GM12891 (cell line): ENCODE results near the gene TSKU.
"Not testable (repeated sequence)": the region's sequence is repeated elsewhere in the genome, so short reads cannot be mapped to it uniquely, and the experiment has no call there.

Experiments
- DNase-seq: peaks from one replicate; pipeline ENCODE4 v3.0.0; 2011; ENCODE audit warnings: low spot score; ENCODE audit not compliant: insufficient read length
- FAIRE-seq: peaks from 2 replicates; lab custom pipeline; 2011; peaks lifted over from hg19 to GRCh38; lab: Jason Lieb, UNC
- PAX5 ChIP-seq: IDR thresholded peaks from 2 replicates; pipeline ENCODE4 v1.6.1; 2011; ENCODE audit warnings: low read length, moderate library complexity, mild to moderate bottlenecking; ENCODE audit not compliant: insufficient read depth, severe bottlenecking
- POLR2A ChIP-seq: IDR thresholded peaks from 2 replicates; pipeline ENCODE4 v1.6.1; 2011; ENCODE audit warnings: low read depth, low read length, control low read depth
- POLR2AphosphoS5 ChIP-seq: IDR thresholded peaks from 2 replicates; pipeline ENCODE4 v1.6.1; 2011; ENCODE audit warnings: low read depth, low read length, control low read depth
- POU2F2 ChIP-seq: IDR thresholded peaks from 2 replicates; pipeline ENCODE4 v1.6.1; 2011; ENCODE audit warnings: low read depth, mild to moderate bottlenecking, control low read depth, low read length, moderate library complexity
- SPI1 ChIP-seq: IDR thresholded peaks from 2 replicates; pipeline ENCODE4 v1.6.1; 2011; ENCODE audit warnings: low read depth, low read length, control low read depth
- TAF1 ChIP-seq: IDR thresholded peaks from 2 replicates; pipeline ENCODE4 v1.6.1; 2011; ENCODE audit warnings: low read depth, low read length, control low read depth

TSKU gene

DNA sequence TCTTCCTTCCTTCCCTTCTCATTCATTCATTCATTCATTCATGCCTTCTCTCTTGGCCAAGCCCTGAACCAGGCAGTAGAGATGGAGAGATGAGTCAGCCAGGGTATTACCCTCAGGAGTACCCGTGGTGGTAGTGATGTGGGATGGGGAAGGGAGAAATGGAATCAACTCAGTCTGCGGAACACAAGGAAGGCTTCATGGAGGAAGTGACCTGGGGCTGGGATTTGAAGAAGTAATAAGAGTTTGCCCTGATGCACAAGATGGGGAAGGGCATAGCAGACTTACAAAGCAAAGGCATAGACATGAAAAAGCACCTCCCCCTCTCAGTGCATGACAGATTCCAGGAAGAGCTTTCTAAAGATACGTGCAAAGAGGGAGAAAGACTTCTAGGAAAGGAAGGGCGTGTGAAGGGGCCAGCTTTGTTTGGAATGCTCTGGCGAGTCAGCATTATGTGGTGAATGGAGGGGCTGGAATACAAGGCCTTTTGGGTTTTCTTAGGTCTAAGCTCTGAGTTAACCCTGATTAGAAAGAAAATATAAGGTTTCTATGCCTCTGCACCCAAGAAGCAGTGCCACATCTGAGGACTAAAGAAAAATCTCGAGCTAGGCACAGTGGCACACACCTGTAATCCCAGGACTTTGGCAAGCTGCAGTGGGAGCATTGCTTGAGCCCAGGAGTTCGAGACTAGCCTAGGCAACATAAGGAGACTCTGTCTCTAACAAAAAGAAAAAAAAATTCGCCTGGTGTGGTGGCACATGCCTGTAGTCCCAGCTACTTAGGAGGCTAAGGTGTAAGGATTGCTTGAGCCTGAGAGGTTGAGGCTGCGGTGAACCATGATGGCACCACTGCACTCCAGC is 41.2 kb downstream of the TSKU start:
- DNase-seq (no peak), FAIRE-seq (no peak)
- TF ChIP-seq PAX5 (no peak), SPI1 (no peak), POLR2AphosphoS5 (no peak), POU2F2 (no peak), POLR2A (no peak), TAF1 (no peak)

GRCh38 chr11:76824980-76825725 is 42.0 kb downstream of the TSKU start:
- no peak for DNase-seq
- TF ChIP-seq TAF1 = no peak
- TF ChIP-seq PAX5 = no peak
- no peak for TF ChIP-seq SPI1
- TF ChIP-seq POLR2AphosphoS5 = no peak
- no peak for TF ChIP-seq POLR2A
- FAIRE-seq = no peak

- peak; percentile 29; the same call in 1 of the 2 replicates for TF ChIP-seq SPI1
- no peak for TF ChIP-seq POLR2AphosphoS5
- DNase-seq (no peak), FAIRE-seq (no peak)
Measured at GRCh38 chr11:76825726-76826396, 42.7 kb downstream of the TSKU start.

DNA sequence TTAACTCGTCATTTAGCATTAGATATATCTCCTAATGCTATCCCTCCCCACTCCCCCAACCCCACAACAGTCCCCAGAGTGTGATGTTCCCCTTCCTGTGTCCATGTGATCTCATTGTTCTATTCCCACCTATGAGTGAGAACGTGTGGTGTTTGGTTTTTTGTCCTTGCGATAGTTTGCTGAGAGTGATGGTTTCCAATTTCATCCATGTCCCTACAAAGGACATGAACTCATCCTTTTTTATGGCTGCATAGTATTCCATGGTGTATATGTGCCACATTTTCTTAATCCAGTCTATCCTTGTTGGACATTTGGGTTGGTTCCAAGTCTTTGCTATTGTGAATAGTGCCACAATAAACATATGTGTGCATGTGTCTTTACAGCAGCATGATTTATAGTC is 43.4 kb downstream of the TSKU start:
- not testable (repeated sequence) for DNase-seq, FAIRE-seq

DNA sequence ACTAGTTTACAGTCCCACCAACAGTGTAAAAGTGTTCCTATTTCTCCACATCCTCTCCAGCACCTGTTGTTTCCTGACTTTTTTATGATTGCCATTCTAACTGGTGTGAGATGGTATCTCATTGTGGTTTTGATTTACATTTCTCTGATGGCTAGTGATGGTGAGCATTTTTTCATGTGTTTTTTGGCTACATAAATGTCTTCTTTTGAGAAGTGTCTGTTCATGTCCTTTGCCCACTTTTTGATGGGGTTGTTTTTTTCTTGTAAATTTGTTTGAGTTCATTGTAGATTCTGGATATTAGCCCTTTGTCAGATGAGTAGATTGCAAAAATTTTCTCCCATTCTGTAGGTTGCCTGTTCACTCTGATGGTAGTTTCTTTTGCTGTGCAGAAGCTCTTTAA is 43.8 kb downstream of the TSKU start:
- not testable (repeated sequence) for DNase-seq, FAIRE-seq

DNA sequence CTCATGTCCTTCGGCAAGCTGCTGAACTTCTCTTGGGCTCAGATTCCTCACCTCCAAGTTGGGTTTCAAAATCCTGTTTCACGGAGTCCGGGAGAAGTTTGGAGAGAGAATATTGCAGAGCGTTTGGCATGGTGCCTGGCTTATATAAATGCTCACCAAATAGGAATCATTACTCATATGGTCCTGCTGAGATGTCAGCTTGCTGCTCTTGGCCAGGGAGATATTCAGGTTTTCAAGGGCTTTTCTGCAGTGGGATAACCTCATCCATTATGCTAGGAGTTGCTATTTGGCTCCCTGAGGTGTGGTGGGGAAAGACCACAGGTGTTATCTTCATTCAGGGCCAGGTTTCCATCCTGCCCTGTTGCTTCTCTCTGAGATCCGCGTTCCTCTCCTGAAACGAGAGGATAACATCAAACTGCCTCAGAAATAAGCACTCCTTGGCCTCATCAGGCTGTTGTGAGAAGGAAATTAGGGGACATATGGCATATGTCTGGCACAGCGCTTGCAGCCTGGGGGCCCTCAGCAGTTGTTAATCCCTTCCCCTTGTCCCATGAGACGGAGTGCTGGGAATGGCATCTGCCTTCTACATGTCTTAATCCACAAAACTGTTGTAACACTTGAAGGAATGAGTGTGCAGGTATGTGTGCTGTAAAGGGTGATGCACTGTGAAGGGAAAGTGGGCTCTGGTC is 47.6 kb downstream of the TSKU start:
- TF ChIP-seq POU2F2 (no peak), TAF1 (no peak), POLR2A (no peak)
- no peak for FAIRE-seq
- DNase-seq = no peak

- TF ChIP-seq POLR2A (no peak), SPI1 (no peak), PAX5 (no peak), POU2F2 (no peak), POLR2AphosphoS5 (no peak), TAF1 (no peak)
- no peak for FAIRE-seq
- DNase-seq = no peak
Measured at GRCh38 chr11:76831686-76832310, 48.6 kb downstream of the TSKU start.

- TF ChIP-seq SPI1 (no peak), POU2F2 (no peak), POLR2AphosphoS5 (no peak), PAX5 (no peak), TAF1 (no peak), POLR2A (no peak)
- DNase-seq = no peak
- no peak for FAIRE-seq
Measured at GRCh38 chr11:76832361-76832760, 49.2 kb downstream of the TSKU start.

DNA sequence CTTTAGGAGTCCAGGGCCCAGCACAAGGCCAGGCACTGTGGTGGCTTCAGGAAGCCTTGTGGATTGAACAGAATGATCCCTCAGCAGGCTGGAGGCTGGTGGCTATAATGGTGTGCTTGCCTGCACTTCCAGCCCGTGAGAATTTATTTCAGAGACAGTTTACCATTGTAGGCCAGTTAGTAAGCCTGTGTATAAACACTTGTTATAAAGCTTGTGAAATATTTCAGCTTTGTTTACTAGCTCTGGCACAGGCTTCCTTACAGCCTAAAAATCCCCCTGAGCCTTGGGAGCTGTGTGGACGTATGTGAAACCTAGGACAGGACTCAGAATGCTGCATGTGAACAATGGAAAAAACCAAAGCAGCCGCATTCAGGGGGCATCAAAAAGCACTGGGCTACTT is 51.0 kb downstream of the TSKU start:
- no peak for FAIRE-seq
- TF ChIP-seq TAF1 (no peak), POLR2A (no peak), POLR2AphosphoS5 (no peak)
- DNase-seq = no peak

DNA sequence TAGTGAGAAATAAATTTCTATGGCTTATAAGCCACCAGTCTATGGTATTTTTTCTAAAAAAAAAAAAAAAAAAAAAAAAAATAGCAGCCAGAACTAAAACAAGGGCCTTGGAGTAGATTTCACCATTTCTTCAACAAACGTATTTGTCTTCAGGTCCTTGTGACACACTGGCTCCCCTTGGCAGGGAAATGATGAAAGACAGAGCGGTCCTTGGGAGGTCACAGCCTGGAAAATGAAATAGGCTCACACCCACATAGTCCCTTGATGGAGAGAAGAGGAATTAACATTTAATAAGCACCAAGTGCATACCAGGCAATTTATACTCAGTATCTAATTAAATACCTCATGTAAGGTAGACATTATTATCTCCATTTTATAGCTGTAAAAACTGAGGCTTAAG is 51.9 kb downstream of the TSKU start:
- TF ChIP-seq POLR2AphosphoS5 (no peak), POLR2A (no peak), SPI1 (no peak), POU2F2 (no peak), PAX5 (no peak), TAF1 (no peak)
- FAIRE-seq = no peak
- no peak for DNase-seq
